ENCODE results near the gene BOD1.

Gene BOD1

GRCh38 chr5:173567548-173567947, 48.9 kb downstream of the BOD1 start:
- H3K4me1 ChIP-seq (ENCODE audit: insufficient read depth, insufficient read length) = no peaks in the 10 kb centered on the region
- no peak for TF ChIP-seq ZNF274 (IDR thresholded peaks at IDR 0.05; ENCODE audit: low read depth, low read length)
- no peak for TF ChIP-seq SUZ12 (IDR thresholded peaks at IDR 0.05; ENCODE audit: extremely low read depth, insufficient read depth, insufficient read length)
- no peak overlapping the region for H3K9ac ChIP-seq (ENCODE audit: insufficient read length, low read depth)
- no peaks in the 10 kb centered on the region for H3K9me3 ChIP-seq (ENCODE audit: insufficient read depth, low read length)
- DNase-seq (ENCODE audit: low read depth, low spot score) = no peak
- H3K27me3 ChIP-seq (ENCODE audit: insufficient read depth, insufficient read length) = peaks cover 6% of the 10 kb centered on the region
- no peak overlapping the region for H3K4me3 ChIP-seq (ENCODE audit: insufficient read length, low read depth)
- H3K36me3 ChIP-seq (ENCODE audit: insufficient read depth, insufficient read length, low read length) = no peaks in the 10 kb centered on the region

DNA sequence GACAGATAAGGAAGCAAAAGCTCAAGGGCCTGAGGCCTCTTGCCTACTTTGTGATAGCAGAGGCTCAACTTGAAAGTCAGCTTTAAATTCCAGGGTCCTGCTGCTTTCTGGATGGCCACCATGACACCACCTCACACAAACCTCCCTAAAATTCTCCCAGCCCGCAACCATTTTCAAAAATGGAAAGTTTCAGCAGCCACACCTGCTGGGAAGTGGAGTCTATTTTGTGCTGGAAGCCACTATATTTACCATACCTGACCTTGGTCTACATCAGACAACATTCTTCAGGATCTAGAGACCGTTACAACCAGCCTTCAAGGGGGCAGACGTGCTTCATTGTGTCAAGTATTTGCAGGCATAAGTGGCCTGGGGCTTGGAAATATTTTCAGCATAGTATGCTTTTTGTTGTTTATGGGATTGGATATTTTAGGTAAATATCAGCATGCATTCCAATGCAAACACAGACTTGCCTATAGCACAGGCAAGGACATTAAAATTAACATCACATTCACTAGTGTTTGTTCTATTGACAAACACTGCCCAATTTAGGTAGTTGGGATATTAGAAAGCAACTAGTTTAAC, 50.9 kb downstream of the BOD1 start:
- no peak for DNase-seq (ENCODE audit: low read depth, low spot score)
- H3K27me3 ChIP-seq (ENCODE audit: insufficient read depth, insufficient read length) = no peaks in the 10 kb centered on the region
- TF ChIP-seq SUZ12 (IDR thresholded peaks at IDR 0.05; ENCODE audit: extremely low read depth, insufficient read depth, insufficient read length) (no peak), YY1 (IDR thresholded peaks at IDR 0.05; ENCODE audit: insufficient read depth, insufficient read length) (no peak), ZNF274 (IDR thresholded peaks at IDR 0.05; ENCODE audit: low read depth, low read length) (no peak)
- 0 out of 2 replicates have a peak, but pooled peaks cover 2% of the 10 kb centered on the region for H3K9me3 ChIP-seq (ENCODE audit: insufficient read depth, low read length)
- H3K36me3 ChIP-seq (ENCODE audit: insufficient read depth, insufficient read length, low read length) = no peaks in the 10 kb centered on the region
- H3K9ac ChIP-seq (ENCODE audit: insufficient read length, low read depth) = no peak overlapping the region
- H3K4me1 ChIP-seq (ENCODE audit: insufficient read depth, insufficient read length) = no peaks in the 10 kb centered on the region
- H3K4me3 ChIP-seq (ENCODE audit: insufficient read length, low read depth) = no peak overlapping the region

- TF ChIP-seq SUZ12 (IDR thresholded peaks at IDR 0.05; ENCODE audit: extremely low read depth, insufficient read depth, insufficient read length) = no peak
- no peak for TF ChIP-seq ZNF274 (IDR thresholded peaks at IDR 0.05; ENCODE audit: low read depth, low read length)
- TF ChIP-seq YY1 (IDR thresholded peaks at IDR 0.05; ENCODE audit: insufficient read depth, insufficient read length) = no peak
- Histone ChIP-seq H3K9me3 (ENCODE audit: insufficient read depth, low read length) (peaks cover 12% of the 10 kb centered on the region), H3K4me1 (ENCODE audit: insufficient read depth, insufficient read length) (no peaks in the 10 kb centered on the region), H3K9ac (ENCODE audit: insufficient read length, low read depth) (no peak overlapping the region), H3K4me3 (ENCODE audit: insufficient read length, low read depth) (no peak overlapping the region), H3K36me3 (ENCODE audit: insufficient read depth, insufficient read length, low read length) (no peaks in the 10 kb centered on the region), H3K27me3 (ENCODE audit: insufficient read depth, insufficient read length) (no peaks in the 10 kb centered on the region)
- DNase-seq (ENCODE audit: low read depth, low spot score) = no peak
Observed at GRCh38 chr5:173564106-173564505, 52.3 kb downstream of the BOD1 start.

- H3K4me1 ChIP-seq (ENCODE audit: insufficient read depth, insufficient read length) = no peaks in the 10 kb centered on the region
- H3K4me3 ChIP-seq (ENCODE audit: insufficient read length, low read depth) = no peak overlapping the region
- DNase-seq (ENCODE audit: low read depth, low spot score) = no peak
- H3K36me3 ChIP-seq (ENCODE audit: insufficient read depth, insufficient read length, low read length) = no peaks in the 10 kb centered on the region
- peaks cover 12% of the 10 kb centered on the region for H3K9me3 ChIP-seq (ENCODE audit: insufficient read depth, low read length)
- H3K27me3 ChIP-seq (ENCODE audit: insufficient read depth, insufficient read length) = no peaks in the 10 kb centered on the region
- no peak overlapping the region for H3K9ac ChIP-seq (ENCODE audit: insufficient read length, low read depth)
- TF ChIP-seq YY1 (IDR thresholded peaks at IDR 0.05; ENCODE audit: insufficient read depth, insufficient read length) (no peak), ZNF274 (IDR thresholded peaks at IDR 0.05; ENCODE audit: low read depth, low read length) (no peak), SUZ12 (IDR thresholded peaks at IDR 0.05; ENCODE audit: extremely low read depth, insufficient read depth, insufficient read length) (no peak)
Observed at GRCh38 chr5:173563246-173563645, 53.2 kb downstream of the BOD1 start.

DNA sequence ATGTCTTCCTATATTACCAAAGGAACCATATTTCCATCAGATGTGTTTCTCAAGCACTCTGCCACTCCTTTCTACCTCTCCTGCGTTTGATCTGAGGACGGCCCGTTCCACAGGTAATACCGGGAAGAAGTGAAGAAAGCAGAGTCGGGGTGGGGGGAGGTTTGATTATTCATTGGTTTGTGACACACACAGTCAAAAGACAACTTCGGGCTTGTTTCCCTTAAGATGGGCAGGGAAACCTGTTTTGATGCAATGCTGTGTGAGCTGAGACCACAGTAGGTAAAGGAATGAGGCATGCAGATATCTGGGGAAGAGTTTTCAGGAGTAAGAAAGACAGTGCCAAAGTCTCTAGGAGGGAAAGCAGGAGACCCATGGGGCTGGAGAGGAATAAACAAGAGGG, 54.0 kb downstream of the BOD1 start:
- H3K27me3 ChIP-seq (ENCODE audit: insufficient read depth, insufficient read length) = no peaks in the 10 kb centered on the region
- H3K36me3 ChIP-seq (ENCODE audit: insufficient read depth, insufficient read length, low read length) = no peaks in the 10 kb centered on the region
- peaks cover 12% of the 10 kb centered on the region for H3K9me3 ChIP-seq (ENCODE audit: insufficient read depth, low read length)
- H3K4me3 ChIP-seq (ENCODE audit: insufficient read length, low read depth) = no peak overlapping the region
- no peaks in the 10 kb centered on the region for H3K4me1 ChIP-seq (ENCODE audit: insufficient read depth, insufficient read length)
- TF ChIP-seq ZNF274 (IDR thresholded peaks at IDR 0.05; ENCODE audit: low read depth, low read length) = no peak
- DNase-seq (ENCODE audit: low read depth, low spot score) = no peak
- H3K9ac ChIP-seq (ENCODE audit: insufficient read length, low read depth) = no peak overlapping the region
